ENCODE data around the gene TMC3. TPM values are rescaled to one million over a fixed set of nuclear protein-coding genes. Genes with fewer than 3 reads are reported as not detected.

Gene TMC3
- total RNA-seq, 6 experiments from 2014 or later, result 0.11 TPM; not detected in 5

- H3K4me3 ChIP-seq, result no peak overlapping the region
- H3K27me3 ChIP-seq, result no peaks in the 10 kb centered on the region
- no peaks in the 10 kb centered on the region for H3K9me3 ChIP-seq
- intact Hi-C loops (cut with DNase I), result no loop called here
- WGBS (ENCODE audit: insufficient coverage, low coverage, low lambda C conversion rate, missing lambda C conversion rate), result 95% methylated on average over 3 of the region's 3 CpGs
- DNase-seq (no peak), ATAC-seq (no peak)
- H3K36me3 ChIP-seq, result no peaks in the 10 kb centered on the region
- peak overlapping the region in 1 of 3 donors; percentile 54 for H3K27ac ChIP-seq
- TF ChIP-seq, protein P1, sequence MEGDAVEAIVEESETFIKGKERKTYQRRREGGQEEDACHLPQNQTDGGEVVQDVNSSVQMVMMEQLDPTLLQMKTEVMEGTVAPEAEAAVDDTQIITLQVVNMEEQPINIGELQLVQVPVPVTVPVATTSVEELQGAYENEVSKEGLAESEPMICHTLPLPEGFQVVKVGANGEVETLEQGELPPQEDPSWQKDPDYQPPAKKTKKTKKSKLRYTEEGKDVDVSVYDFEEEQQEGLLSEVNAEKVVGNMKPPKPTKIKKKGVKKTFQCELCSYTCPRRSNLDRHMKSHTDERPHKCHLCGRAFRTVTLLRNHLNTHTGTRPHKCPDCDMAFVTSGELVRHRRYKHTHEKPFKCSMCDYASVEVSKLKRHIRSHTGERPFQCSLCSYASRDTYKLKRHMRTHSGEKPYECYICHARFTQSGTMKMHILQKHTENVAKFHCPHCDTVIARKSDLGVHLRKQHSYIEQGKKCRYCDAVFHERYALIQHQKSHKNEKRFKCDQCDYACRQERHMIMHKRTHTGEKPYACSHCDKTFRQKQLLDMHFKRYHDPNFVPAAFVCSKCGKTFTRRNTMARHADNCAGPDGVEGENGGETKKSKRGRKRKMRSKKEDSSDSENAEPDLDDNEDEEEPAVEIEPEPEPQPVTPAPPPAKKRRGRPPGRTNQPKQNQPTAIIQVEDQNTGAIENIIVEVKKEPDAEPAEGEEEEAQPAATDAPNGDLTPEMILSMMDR (IDR thresholded peaks at IDR 0.05), result no peak
- TF ChIP-seq POLR2A (IDR thresholded peaks at IDR 0.05), result no peak
- peaks cover 0 to 42% (median 15%) of the 10 kb centered on the region in 4 donors for H3K4me1 ChIP-seq
Observed at GRCh38 chr15:81281456-81281735, 92.6 kb downstream of the TMC3 start.

Other genes with a start within 250 kb of the TMC3 start
- gene CFAP161, start 239.9 kb downstream of the TMC3 start, total RNA-seq, result under 1 TPM in 2 of 6 experiments, not detected in 4; 0.25 to 0.42 TPM
- gene IL16, start 177.3 kb downstream of the TMC3 start, total RNA-seq, result 1 to 10 TPM; 2.0 to 6.8 (median 3.2) TPM
- 10 to 100 TPM; 16.4 to 49.9 (median 19.7) TPM for gene STARD5, start 50.1 kb downstream of the TMC3 start, total RNA-seq